Left ventricle myocardium inferior (tissue), 1 donor: ENCODE measurements around the gene ZNF25. TPM values are rescaled to one million over a fixed set of nuclear protein-coding genes. Genes with fewer than 3 reads are reported as not detected.

ENCODE experiments used
- DNase-seq: peaks from one replicate; pipeline ENCODE4 v3.0.0-alpha.2; 2020
- H3K27ac ChIP-seq: fragments of 200-600 bp; replicated peaks from 2 replicates; pipeline ENCODE4 v1.8.0; 2021
- H3K27me3 ChIP-seq: fragments of 200-600 bp; 2 replicates; pipeline ENCODE4 v1.8.0; 2021; ENCODE audit warnings: low read depth
- H3K36me3 ChIP-seq: fragments of 200-600 bp; 2 replicates; pipeline ENCODE4 v1.8.0; 2021
- H3K4me1 ChIP-seq: fragments of 200-600 bp; 2 replicates; pipeline ENCODE4 v1.8.0; 2021
- H3K4me3 ChIP-seq: fragments of 200-600 bp; 2 replicates; pipeline ENCODE4 v1.8.0; 2021; ENCODE audit warnings: mild to moderate bottlenecking, moderate library complexity
- H3K9me3 ChIP-seq: fragments of 200-600 bp; replicated peaks from 2 replicates; pipeline ENCODE4 v1.8.0; 2021
- intact Hi-C: fragments of 100-400 bp; cut with micrococcal nuclease; formaldehyde crosslinking; loops from one replicate; pipeline ENCODE4 v1.11.0; 2022
- total RNA-seq: library from RNA; stranded (reverse); fragmentation: NEBNext Ultra II Directional; extraction: Animal tissue kit (Norgen Biotek cat#: 25700); gene quantifications from one replicate; pipeline ENCODE4 v1.2.1, GENCODE V29; 2021
- TF ChIP-seq, protein P1 (sequence below): fragments of 200-600 bp; IDR thresholded peaks from 2 replicates; pipeline ENCODE4 v1.8.0; 2021; ENCODE audit warnings: antibody characterized with exemption, mild to moderate bottlenecking, borderline replicate concordance
- donor health status: DM: no; HTN: yes; CAD: no; lungs with severe emphysema.

ZNF25 gene
- total RNA-seq, 1 donor from 2014 or later, result 17.8 TPM

DNA sequence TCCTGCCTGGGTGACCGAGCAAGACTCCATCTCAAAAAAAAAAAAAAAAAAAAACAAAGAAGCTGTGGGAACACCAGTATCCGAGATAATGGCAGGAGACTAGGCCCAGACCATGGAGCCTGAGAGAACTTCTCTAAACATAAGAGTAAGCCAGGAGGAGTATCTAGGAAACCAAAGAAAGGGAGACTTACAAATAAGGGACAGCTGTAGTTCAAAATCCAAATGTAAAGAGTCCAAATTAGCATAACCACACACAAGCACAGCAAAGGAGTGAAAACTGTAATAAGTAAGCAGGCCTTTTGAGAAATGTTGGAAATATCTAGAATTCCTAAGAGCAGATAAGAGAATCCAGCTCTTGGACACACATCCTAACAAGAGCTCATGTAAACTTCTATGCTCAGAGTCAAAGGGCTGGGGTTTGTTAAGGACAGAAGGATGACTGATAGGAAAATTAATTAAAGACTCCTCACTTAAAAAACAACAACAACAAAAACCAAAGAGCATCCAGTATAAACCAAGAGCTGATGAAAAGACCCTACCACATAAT, 15.8 kb downstream of the ZNF25 start:
- Histone ChIP-seq H3K27me3 (no peaks in the 10 kb centered on the region), H3K36me3 (peaks cover 63% of the 10 kb centered on the region), H3K4me1 (no peaks in the 10 kb centered on the region), H3K27ac (no peak overlapping the region), H3K4me3 (no peak overlapping the region), H3K9me3 (peaks cover 14% of the 10 kb centered on the region)
- no peak for DNase-seq
- TF ChIP-seq, protein P1, sequence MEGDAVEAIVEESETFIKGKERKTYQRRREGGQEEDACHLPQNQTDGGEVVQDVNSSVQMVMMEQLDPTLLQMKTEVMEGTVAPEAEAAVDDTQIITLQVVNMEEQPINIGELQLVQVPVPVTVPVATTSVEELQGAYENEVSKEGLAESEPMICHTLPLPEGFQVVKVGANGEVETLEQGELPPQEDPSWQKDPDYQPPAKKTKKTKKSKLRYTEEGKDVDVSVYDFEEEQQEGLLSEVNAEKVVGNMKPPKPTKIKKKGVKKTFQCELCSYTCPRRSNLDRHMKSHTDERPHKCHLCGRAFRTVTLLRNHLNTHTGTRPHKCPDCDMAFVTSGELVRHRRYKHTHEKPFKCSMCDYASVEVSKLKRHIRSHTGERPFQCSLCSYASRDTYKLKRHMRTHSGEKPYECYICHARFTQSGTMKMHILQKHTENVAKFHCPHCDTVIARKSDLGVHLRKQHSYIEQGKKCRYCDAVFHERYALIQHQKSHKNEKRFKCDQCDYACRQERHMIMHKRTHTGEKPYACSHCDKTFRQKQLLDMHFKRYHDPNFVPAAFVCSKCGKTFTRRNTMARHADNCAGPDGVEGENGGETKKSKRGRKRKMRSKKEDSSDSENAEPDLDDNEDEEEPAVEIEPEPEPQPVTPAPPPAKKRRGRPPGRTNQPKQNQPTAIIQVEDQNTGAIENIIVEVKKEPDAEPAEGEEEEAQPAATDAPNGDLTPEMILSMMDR, result no peak
- intact Hi-C loops, result no loop called here

DNA sequence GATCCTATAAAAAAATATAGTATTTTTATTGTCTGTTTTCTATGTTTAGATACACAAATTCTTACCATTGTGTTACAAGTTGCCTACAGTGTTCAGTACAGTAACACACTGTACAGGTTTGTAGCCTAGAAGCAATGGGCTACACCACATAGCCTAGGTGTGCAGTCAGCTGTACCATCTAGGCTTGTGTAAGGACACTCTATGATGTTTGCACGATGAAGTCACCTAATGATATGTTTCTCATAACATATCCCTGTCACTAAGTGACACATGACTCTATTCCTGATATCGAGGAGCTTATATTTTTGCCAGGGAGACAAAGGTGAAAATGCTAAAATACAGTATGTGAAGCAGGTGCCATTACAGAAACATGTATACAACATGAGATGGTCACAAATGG, 18.6 kb downstream of the ZNF25 start:
- Histone ChIP-seq H3K27ac (no peak overlapping the region), H3K27me3 (no peaks in the 10 kb centered on the region), H3K4me1 (no peaks in the 10 kb centered on the region), H3K36me3 (peaks cover 73% of the 10 kb centered on the region), H3K9me3 (no peaks in the 10 kb centered on the region), H3K4me3 (no peak overlapping the region)
- no peak for DNase-seq
- intact Hi-C loops, result no loop called here
- TF ChIP-seq, protein P1, result no peak

DNA sequence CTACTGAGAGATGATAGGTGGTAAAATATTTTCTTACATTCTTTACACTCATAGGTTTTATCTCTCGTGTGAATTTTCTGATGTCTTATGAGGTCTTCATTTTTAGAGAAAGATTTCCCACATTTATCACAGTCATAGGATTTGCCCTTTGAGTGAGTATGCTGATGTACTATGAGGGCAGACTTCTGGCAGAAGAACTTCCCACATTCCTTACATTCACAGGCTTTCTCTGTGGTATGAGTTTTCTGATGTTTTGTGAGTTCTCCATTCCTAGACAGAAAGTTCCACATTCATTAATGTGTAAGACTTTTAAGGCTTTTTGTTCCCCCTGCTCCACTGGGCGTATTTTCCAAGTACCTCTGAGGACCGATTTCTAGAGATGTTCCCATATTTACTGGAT, 23.5 kb downstream of the ZNF25 start:
- intact Hi-C loops, result no loop called here
- no peak for DNase-seq
- no peaks in the 10 kb centered on the region for H3K27me3 ChIP-seq
- TF ChIP-seq, protein P1, result no peak
- H3K36me3 ChIP-seq, result peaks cover 94% of the 10 kb centered on the region
- H3K9me3 ChIP-seq, result no peaks in the 10 kb centered on the region
- H3K4me1 ChIP-seq, result no peaks in the 10 kb centered on the region
- no peak overlapping the region for H3K4me3 ChIP-seq
- no peak overlapping the region for H3K27ac ChIP-seq

DNA sequence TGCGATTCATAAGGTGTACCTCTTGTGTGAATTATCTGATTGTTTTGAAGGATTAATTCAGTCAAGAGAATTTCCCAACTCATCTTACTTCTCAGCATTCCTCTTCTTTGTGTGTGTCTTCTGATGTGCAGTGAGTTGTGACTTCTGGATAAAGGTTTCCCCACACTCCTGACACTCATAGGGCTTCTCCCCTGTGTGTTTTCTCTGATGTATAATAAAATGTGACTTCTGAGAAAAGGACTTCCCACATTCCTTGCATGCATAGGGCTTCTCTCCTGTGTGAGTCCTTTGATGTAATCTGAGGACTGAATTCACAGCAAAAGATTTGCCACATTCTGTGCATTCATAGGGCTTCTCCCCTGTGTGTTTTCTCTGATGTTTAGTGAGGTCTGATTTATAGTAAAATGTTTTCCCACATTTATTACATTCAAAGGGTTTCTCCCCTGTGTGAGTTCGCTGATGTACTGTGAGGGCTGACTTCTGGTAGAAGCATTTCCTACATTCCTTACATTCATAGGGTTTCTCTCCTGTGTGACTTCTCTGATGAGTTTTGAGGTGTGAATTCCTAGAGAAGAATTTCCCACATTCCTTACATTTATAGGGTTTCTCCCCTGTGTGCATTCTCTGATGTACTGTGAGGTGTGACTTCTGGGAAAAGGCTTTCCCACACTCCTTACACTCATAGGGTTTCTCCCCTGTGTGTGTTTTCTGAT, 24.2 kb downstream of the ZNF25 start:
- Histone ChIP-seq H3K27ac (no peak overlapping the region), H3K36me3 (peaks cover 87% of the 10 kb centered on the region), H3K4me3 (no peak overlapping the region), H3K4me1 (no peaks in the 10 kb centered on the region), H3K9me3 (no peaks in the 10 kb centered on the region), H3K27me3 (no peaks in the 10 kb centered on the region)
- intact Hi-C loops, result no loop called here
- DNase-seq, result no peak
- TF ChIP-seq, protein P1, result no peak

DNA sequence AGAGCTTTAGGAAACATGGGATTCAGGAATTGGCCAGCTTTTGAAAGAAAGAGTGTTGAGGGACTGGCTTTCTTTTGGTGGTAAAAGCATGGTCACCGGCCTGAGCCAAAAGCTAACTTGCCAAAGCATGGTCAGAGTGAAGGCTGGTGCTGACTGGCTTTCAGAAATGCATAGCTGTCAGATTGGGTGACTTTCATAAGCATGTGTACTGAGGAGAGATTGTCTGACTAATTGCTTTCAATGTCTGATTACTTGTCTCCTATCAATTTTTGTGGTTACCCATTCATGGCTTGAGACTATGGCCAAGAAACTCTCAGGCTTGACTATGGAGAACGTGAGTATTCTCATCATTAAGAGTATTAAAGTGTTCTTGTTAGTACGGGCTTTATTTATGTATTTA, 28.2 kb downstream of the ZNF25 start:
- Histone ChIP-seq H3K4me3 (no peak overlapping the region), H3K36me3 (peaks cover 62% of the 10 kb centered on the region), H3K9me3 (no peaks in the 10 kb centered on the region), H3K4me1 (no peaks in the 10 kb centered on the region), H3K27ac (no peak overlapping the region), H3K27me3 (no peaks in the 10 kb centered on the region)
- intact Hi-C loops, result no loop called here
- DNase-seq, result no peak
- TF ChIP-seq, protein P1, result no peak
